Renal pelvis (tissue), 4 donors: ENCODE measurements around the gene TGFBR3L. TPM values are rescaled to one million over a fixed set of nuclear protein-coding genes. Genes with fewer than 3 reads are reported as not detected.

ENCODE experiments used
- DNase-seq: peaks from one replicate; pipeline ENCODE4 v3.0.0-alpha.2; 2013
- polyA plus RNA-seq, 3 donors: library from polyadenylated mRNA; unstranded; fragments of 120-200 nt; gene quantifications; one replicate each; pipeline ENCODE4 v1.2.1, GENCODE V29; 2013; ENCODE audit not compliant: insufficient read length in 3 of 3

The TGFBR3L gene
- polyA plus RNA-seq, 3 donors = 0.70 to 1.3 (median 0.97) TPM

DNA sequence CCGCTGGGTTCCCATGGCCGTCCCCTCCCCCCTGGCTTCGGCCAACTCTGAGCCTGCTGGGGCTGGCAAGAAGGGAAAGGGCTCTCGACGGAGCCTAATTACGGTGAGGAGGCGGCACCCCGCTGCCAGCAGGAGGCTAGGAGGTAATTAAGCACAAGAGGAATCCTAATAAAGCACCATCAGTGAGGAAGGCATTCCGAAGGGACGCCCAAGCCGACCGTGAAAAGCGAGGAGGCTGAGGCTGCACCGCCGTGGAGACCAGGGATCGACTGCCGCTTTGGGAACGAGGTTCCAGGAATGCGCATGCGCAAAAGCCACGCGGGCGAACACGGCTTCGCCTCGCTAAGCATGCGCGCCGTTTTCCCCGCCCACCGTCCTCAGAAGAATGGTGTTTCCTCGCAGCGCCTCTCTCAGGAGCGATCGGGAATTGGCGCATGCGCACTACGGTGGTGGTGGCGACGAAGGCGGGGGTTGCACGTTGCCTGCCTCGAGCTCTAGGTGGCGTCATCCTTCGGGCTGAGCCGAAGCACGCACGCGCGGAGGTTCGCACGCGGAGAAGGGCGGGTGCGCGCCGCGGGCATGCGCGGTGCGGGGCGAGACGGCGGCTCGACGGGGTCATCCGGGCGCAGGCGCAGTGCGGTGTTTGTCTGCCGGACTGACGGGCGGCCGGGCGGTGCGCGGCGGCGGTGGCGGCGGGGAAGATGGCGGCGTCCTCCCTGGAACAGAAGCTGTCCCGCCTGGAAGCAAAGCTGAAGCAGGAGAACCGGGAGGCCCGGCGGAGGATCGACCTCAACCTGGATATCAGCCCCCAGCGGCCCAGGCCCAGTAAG, 11.2 kb upstream of the TGFBR3L start, which contains the start of gene MAP2K7:
Gene MAP2K7, plus strand, starts transcription at position 634 of the 830 bp plus-strand sequence. Its CDS starts 68 bp downstream, at position 702.
- DNase-seq = peak; percentile 99

DNA sequence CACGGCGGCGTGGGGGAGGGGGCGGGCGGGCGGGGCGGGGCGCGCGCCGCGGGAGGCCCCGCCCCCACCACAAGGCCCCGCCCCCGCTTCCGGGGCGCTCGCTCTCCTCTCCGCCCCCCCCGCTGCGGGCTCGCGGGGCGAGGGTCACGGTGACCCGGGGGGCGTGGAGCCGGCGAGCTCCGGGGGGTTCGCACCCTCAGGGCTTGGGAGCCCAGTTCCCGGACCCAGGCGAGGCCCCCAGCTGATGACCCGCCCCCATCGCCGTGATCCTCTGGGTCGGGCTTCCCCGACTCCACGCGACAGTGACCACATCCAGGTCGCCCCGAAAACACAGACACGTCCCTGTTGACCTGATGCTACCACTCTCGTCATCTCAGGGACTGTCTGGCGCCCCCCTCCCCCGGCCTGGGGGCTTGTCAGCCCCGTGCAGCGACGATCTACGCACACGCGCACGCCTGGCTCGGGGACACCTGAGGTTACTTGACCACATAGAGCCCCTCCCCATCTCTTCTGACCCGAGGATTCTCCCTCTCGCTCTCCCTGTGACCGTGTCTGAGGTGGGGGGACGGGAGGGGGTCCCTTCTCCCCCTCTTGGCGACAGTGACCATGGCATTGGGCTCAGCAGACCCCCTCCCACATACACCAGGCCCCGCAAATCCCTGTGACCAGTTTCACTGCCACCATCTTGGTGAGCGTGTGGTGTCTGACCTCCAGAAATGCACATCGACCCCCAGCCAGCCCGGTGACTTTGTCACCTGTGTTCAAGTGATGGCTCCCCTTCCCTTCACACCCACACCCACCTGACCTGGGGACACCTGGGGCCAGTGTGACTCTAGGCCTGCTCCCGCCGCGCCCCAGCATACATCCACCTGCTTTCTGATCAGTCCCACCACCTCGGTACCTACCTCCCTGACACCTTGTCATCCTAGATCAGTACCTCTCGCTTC, 10.3 kb upstream of the TGFBR3L start:
- DNase-seq = no peak

DNA sequence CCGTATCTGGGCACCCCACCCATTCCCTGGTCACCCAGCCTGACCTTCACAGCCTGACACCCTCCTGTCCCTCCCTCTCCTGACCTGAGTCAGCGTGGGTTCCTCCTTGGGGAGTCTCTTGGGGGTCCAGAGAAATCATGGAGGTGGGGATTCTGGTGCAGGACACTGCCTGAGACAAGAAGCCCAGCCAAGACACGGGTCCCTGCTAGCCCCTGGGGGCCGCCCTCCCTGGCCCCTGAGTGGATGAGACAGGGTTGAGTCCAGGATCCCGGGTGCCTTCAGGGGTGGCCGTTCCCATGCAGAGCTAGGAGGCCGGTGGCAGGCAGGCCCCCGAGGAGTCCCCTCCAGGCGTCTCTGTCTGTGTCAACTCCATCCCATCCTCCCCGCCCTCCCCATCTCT, 9.4 kb upstream of the TGFBR3L start:
- no peak for DNase-seq

DNA sequence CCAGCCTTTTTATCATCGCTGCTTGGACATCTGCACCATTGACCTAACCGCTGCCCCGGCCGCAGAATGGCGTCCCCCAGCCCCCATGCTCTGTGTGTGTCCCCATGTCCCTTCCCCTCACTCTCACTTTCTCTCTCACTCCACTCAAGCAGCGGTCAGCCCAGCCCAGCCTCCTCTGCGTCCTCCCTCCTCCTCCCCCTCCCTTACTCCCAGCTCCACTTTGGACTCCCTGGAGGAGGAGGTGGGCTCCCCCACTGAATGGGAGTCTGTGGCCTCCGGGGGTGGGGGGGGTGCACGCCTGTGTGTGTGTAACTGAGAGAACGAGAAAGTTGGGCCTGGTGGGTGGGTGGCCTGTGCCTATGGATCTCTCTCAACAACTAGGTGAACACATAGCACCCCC, 8.8 kb upstream of the TGFBR3L start:
- DNase-seq = no peak

DNA sequence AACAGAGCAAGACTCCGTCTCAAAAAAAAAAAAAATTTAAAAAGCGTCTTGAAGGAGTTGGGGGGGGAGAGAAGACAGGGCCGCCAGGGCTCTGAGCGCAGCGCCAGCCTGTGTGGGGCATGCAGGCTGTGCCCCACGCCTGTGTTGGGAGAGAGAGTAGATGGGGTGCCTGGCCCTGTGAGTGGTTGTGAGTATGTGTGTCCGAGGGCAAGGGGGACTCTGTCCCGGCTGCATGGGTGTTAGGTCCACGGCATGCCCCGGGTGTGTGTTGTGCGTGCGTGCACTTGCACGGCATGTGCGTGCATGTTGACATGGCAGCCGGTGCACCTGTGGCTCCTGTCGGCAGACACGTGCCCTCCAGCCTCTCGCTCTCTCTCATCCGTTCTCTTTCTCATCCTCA, 7.5 kb upstream of the TGFBR3L start:
- DNase-seq = no peak

DNA sequence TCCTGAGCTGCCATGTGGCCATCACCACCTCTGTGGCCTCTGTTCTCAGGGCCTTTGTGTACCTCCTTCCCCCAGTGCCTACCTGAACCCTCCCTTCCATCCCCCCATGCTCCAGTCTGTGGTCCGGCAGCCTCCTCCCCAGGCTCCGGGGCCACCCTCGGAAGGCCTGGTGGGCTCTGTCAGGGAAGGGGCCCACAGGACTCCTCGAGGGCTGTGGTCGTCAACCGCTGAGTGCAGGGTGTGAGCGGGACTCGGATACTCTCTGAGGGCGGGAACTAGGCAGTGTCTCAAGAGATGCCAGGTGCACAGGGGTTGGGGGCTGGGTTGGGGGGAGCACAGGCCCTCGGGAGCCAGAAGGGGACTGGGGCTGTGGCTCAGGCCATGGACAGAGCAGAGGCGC, 7.1 kb upstream of the TGFBR3L start:
- no peak for DNase-seq

DNA sequence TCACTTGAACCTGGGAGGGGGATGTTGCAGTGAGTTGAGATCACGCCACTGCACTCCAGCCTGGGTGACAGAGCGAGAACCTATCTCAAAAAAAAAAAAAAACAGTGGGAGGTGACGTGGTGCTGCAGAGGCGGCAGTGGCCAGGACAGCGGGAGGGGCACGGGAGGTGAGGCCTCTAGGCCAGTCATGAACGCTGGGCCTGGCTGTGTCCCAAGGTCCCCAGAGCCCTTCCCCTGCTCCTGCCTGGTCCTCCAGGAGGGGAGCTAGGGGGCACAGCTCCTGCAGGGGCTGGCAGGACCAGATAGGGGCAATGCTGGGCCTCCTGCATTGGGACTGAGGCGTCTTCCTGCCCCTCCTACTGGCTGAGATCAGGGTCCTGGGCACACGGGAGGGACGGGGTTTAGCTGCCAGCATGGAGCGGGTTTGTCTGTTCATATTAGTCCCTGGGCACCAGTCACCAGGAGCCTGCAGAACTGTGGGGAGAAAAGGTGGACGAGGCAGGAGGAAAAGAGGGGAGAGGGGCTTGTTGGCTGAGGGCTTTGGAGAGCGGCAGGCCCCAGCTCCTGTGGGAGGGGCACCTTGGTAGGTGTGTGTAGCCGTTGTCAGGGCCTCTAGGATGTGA, 6.4 kb upstream of the TGFBR3L start:
- no peak for DNase-seq

DNA sequence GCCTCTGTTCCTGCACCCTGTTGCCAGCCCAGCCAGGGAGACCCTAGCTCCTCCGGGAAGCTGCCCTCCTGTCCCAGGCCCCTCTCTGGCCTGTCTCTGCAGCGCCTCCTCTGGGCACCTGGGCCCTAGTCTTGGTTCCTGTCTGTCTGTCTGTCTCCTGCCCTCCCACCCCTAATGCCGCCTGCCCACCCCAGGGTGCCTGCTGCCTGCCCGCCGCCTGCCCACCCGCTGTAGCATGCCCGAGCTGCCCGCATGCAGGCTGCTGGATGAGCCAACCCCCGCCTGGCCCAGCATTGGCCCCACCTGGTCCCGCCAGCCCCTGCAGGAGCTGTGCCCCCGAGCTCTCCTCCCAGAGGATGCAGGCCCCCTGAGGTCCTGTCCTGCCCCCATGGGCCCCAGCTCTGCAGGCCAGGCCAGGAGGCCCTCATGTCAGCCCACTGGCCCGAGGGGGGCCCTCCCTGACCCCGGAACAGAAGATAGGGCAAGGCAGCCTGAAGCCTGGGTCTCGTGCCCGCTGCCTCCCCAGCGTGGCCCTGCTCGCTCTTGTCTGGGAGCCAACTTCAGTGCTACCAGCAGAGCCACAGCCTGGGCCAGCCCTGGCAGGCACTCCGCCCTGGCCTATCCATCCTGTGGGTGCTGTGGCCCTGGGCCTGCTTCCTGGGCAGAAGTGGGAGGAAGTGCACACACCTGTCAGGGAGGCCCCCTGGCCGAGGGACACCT, 5.7 kb upstream of the TGFBR3L start:
- DNase-seq = no peak

DNA sequence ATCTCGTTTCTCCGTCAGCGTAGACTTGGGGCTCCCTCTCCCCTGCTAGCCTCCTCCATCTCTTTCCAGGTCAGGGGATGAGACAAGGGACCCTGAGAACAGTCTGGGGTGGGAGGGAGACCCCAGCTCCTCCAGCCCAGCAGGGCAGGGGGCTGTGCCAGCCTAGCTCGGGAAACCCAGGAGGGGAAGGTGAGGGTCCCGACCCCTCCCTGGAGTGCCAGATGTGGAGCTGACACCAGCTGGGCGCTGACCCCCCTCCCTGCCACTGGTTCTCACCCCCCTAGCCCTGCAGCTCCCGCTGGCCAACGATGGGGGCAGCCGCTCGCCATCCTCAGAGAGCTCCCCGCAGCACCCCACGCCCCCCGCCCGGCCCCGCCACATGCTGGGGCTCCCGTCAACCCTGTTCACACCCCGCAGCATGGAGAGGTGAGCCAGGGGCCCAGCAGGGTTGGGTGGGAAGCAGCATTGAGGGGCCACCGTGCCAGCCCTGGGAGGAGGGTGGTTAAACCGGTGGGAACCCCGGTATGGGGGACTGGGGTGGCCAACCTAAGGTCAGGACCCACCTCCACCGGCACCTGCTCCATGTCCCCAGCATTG, 5.1 kb upstream of the TGFBR3L start:
- no peak for DNase-seq

DNA sequence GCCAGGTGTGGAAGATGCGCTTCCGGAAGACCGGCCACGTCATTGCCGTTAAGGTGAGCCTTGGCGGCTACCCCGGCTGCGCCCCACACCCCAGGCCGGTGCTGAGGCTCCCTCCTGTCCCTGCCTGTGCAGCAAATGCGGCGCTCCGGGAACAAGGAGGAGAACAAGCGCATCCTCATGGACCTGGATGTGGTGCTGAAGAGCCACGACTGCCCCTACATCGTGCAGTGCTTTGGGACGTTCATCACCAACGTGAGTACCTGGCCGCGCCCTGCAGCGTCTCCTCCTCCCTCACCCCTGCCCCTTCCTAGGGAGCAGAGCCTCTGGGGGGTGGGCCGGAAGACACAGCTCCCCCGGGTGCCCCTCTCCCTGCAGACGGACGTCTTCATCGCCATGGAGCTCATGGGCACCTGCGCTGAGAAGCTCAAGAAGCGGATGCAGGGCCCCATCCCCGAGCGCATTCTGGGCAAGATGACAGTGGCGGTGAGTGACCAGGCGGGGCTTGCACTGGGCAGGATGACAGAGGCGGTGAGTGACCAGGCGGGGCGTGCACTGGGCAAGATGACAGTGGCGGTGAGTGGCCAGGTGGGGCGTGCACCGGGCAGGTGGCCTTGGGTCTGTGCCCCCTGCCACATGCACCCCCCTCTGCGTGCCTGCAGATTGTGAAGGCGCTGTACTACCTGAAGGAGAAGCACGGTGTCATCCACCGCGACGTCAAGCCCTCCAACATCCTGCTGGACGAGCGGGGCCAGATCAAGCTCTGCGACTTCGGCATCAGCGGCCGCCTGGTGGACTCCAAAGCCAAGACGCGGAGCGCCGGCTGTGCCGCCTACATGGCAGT, 4.1 kb upstream of the TGFBR3L start:
- DNase-seq = no peak

DNA sequence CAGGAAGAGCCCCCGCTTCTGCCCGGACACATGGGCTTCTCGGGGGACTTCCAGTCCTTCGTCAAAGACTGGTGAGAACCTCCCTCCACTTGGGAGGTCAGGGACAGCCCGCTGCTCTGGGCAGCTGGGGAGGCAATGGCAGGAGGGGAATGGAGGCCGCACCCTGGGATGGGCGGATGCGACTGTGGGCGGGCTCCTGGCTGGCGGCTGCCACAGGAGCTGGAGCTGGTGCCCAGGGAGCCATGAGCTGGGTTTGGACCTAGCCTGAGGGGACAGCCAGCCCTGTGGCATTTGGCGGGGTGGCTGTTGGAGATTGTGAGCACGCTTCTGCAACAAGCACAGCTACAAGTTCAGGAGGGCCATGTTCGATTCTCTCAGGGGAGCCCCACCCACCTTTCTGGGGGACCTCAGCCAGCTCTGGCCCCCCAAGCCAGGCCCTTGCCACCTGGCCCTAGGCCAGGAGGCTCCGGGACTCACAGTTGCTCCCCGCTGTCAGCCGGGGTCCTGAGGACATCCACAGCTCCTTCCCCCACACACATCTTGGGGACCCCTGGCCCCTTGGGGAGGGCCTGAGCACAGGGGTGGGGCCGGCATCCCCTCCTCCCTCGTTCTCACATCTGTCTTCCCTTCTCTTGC, 3.0 kb upstream of the TGFBR3L start:
- DNase-seq = no peak

DNA sequence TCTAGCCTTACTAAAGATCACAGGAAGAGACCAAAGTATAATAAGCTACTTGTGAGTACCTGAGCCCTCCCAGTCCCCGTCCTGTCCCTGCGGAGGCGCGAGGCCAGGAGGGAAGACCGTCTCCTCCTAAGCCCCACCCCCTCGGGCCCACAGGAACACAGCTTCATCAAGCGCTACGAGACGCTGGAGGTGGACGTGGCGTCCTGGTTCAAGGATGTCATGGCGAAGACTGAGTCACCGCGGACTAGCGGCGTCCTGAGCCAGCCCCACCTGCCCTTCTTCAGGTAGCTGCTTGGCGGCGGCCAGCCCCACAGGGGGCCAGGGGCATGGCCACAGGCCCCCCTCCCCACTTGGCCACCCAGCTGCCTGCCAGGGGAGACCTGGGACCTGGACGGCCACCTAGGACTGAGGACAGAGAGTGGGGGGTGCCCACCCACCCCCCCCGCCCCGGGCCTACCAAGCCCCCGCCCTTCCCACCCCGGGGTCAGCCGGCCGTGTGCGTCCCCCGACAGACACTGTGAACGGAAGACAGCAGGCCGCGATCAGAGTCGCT, 2.4 kb upstream of the TGFBR3L start:
- no peak for DNase-seq

DNA sequence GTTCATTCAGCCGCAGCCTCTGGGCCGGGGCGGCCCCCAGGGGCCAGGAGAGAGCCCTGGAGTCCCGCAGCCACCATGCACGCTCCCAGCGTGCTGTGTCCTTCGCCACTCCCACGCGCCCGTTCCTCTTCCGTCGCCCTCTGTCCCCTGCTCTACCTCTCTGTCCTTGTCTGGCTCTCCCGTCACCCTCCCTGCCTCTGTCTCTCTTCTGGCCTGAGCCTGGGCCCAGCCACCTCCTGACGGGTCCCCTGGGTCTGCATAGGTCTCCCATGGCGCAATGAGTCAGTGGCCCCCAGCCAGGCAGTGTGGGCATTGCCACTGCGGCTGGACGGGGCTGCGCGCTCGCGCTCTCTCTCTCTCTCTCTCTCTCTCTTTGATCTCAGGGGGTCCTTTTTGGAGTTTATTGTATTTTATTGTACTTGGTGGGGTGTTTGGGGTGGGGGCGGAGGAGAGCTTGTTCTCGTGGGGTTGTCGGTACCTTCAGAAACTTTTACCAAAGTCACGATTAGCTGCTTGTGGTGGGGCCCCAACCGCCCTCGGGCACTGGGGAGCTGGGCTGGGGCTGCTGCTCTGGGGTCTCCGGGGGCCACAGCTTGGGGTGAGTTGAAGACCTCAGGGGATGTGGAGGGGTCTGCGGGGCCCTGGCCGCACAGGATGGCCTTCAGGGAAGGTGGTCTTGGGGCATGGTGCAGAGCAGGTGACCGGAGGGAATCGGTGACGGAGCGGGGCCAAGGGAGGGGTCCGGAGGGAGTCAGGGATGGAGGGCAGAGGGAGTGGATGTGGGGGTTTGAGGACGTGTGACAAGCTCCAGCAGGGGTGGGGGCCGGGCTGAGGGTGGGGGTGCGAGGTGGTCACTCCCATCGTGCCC, 1.7 kb upstream of the TGFBR3L start:
- no peak for DNase-seq

DNA sequence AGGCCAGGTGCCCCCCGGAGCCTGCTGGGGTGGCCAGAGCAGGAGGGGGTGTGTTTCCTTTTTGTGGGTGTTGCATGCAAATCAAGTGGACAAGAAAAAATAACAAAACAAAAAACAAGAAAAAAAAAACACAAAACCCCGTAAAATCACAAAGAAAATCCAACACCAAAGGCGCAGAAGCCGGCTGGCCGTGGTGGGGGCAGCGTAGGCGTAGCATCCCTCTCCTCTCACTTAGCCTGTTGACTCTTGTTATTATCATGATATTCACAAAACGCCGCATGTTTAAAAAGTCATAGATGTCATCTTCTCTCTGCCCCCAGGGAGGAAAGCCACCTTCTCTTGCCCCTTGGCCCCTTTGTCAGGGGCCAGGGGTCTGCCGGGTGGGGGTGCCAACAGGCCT, 978 bp upstream of the TGFBR3L start:
- DNase-seq = no peak

DNA sequence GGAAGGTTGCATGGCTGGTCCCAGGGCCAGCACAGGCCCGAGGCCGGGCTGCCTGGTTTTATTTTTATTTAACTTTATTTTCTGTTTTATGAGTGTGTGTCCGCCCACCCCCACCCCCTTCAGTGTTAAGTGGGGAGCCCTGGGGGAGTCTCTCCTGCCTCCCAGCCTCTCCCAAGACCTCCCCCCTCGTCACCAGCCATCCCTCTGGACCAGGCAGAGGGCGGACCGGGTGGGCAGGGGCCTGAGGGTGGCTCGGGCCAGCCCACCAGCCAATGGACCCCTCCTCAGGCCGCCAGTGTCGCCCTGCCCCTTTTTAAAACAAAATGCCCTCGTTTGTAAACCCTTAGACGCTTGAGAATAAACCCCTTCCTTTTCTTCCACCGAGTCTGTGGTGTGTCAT, 531 bp upstream of the TGFBR3L start:
- no peak for DNase-seq

DNA sequence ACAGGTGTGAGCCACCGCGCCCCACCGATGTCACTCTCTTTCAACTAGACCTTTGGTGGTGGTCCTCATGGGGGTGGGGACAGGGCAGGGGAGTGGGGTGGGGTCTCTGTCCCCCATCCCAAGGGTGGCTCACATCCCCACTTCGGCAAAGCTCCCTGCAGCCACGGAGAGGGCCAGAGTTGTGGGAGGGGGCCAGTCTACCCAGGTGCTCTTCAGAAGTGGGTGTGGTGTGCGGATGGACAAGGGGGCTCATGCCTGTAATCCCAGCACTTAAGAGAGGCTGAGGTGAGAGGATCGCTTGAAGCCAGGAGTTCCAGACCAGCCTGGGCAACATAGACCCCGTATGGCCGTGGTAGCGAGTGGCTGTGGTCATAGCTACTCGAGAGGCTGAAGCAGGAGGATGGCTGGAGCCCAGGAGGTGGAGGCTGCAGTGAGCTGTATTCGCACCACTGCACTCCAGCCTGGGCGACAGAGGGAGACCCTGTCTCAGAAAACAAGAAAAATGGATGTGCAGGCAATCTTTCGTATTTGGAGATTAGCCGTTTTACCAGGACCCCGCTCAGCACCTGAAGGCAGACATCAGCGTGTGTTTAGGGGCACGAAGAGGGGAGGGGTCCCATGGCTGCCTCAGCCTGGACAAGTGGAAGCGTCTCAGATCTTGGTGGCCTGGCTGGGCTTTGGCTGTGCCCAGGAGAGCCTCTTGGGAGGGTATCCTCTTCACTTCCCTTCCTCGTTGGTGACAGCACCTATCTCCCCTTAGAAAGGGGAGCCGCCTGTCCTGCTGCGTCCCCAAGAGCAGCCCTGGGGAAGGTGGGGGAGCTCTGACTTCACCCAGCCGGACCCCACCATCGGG, 846 bp downstream of the TGFBR3L start:
- DNase-seq = no peak
